HL-60 (cell line): ENCODE data around the gene AZIN2.

Experiments used
- TF ChIP-seq, protein P1 (sequence below): IDR thresholded peaks from one replicate; pipeline ENCODE4 v1.5.1; 2011; ENCODE audit warnings: low read length, control low read depth, inconsistent platforms; ENCODE audit not compliant: insufficient read depth
- TF ChIP-seq, protein P2 (sequence below): IDR thresholded peaks from 2 replicates; pipeline ENCODE4 v1.6.1; 2012; ENCODE audit warnings: low read depth; ENCODE audit not compliant: insufficient replicate concordance

DNA sequence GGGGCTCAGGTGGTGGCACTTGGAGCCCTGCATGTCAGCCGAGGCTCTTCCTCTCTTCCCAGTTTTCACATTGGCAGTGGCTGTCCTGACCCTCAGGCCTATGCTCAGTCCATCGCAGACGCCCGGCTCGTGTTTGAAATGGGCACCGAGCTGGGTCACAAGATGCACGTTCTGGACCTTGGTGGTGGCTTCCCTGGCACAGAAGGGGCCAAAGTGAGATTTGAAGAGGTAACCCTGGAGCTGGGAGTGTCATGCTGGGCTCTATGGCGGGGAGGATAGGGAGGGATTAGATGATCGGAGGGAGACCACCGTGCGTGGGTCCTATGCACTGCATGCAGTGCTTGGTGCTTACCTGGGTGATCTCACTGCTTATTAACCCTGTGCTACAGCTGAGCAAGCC lies 13.5 kb downstream of the AZIN2 start:
- TF ChIP-seq, protein P1, sequence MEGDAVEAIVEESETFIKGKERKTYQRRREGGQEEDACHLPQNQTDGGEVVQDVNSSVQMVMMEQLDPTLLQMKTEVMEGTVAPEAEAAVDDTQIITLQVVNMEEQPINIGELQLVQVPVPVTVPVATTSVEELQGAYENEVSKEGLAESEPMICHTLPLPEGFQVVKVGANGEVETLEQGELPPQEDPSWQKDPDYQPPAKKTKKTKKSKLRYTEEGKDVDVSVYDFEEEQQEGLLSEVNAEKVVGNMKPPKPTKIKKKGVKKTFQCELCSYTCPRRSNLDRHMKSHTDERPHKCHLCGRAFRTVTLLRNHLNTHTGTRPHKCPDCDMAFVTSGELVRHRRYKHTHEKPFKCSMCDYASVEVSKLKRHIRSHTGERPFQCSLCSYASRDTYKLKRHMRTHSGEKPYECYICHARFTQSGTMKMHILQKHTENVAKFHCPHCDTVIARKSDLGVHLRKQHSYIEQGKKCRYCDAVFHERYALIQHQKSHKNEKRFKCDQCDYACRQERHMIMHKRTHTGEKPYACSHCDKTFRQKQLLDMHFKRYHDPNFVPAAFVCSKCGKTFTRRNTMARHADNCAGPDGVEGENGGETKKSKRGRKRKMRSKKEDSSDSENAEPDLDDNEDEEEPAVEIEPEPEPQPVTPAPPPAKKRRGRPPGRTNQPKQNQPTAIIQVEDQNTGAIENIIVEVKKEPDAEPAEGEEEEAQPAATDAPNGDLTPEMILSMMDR = no peak
- TF ChIP-seq, protein P2, sequence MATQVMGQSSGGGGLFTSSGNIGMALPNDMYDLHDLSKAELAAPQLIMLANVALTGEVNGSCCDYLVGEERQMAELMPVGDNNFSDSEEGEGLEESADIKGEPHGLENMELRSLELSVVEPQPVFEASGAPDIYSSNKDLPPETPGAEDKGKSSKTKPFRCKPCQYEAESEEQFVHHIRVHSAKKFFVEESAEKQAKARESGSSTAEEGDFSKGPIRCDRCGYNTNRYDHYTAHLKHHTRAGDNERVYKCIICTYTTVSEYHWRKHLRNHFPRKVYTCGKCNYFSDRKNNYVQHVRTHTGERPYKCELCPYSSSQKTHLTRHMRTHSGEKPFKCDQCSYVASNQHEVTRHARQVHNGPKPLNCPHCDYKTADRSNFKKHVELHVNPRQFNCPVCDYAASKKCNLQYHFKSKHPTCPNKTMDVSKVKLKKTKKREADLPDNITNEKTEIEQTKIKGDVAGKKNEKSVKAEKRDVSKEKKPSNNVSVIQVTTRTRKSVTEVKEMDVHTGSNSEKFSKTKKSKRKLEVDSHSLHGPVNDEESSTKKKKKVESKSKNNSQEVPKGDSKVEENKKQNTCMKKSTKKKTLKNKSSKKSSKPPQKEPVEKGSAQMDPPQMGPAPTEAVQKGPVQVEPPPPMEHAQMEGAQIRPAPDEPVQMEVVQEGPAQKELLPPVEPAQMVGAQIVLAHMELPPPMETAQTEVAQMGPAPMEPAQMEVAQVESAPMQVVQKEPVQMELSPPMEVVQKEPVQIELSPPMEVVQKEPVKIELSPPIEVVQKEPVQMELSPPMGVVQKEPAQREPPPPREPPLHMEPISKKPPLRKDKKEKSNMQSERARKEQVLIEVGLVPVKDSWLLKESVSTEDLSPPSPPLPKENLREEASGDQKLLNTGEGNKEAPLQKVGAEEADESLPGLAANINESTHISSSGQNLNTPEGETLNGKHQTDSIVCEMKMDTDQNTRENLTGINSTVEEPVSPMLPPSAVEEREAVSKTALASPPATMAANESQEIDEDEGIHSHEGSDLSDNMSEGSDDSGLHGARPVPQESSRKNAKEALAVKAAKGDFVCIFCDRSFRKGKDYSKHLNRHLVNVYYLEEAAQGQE = no peak
